DOHH2 (cell line): ENCODE results near the gene DPEP3.

ENCODE experiments used
- H3F3A ChIP-seq: fragments of 200-600 bp; sonication (generic), shearing (Covaris generic); 2 replicates; pipeline ENCODE4 v1.6.0; 2016; ENCODE audit warnings: antibody characterized with exemption, mild to moderate bottlenecking; ENCODE audit not compliant: control insufficient read depth, insufficient read depth
- H3K27ac ChIP-seq: fragments of 200-600 bp; sonication (generic); 2 replicates; pipeline ENCODE4 v1.5.1; 2014; ENCODE audit warnings: low read depth, mild to moderate bottlenecking, low read length, moderate library complexity
- H3K27me3 ChIP-seq: fragments of 200-600 bp; sonication (generic); 2 replicates; pipeline ENCODE4 v1.6.1; 2014; ENCODE audit warnings: mild to moderate bottlenecking, low read length, mixed read lengths; ENCODE audit not compliant: control insufficient read depth
- H3K36me3 ChIP-seq: fragments of 200-600 bp; sonication (generic); 2 replicates; pipeline ENCODE4 v1.6.1; 2014; ENCODE audit warnings: mild to moderate bottlenecking, low read length, moderate library complexity, mixed read lengths; ENCODE audit not compliant: control insufficient read depth
- H3K4me1 ChIP-seq: fragments of 200-600 bp; sonication (generic); 2 replicates; pipeline ENCODE4 v1.6.1; 2014; ENCODE audit warnings: mild to moderate bottlenecking, low read length, mixed read lengths; ENCODE audit not compliant: control insufficient read depth
- H3K4me2 ChIP-seq: fragments of 200-600 bp; sonication (generic); 2 replicates; pipeline ENCODE4 v1.6.0; 2014; ENCODE audit warnings: mild to moderate bottlenecking, low read length, moderate library complexity
- H3K4me3 ChIP-seq: fragments of 200-600 bp; sonication (generic); 2 replicates; pipeline ENCODE4 v1.5.1; 2014; ENCODE audit warnings: mild to moderate bottlenecking, low read length, mixed read lengths
- H3K79me2 ChIP-seq: fragments of 200-600 bp; sonication (generic); 2 replicates; pipeline ENCODE4 v1.6.1; 2014; ENCODE audit warnings: mild to moderate bottlenecking, low read length, mixed read lengths; ENCODE audit not compliant: control insufficient read depth
- H3K9me2 ChIP-seq: fragments of 200-600 bp; sonication (generic); replicated peaks from 2 replicates; pipeline ENCODE4 v1.6.1; 2014; ENCODE audit warnings: mild to moderate bottlenecking, low read length, mixed read lengths; ENCODE audit not compliant: control insufficient read depth
- H3K9me3 ChIP-seq: fragments of 200-600 bp; sonication (generic); 2 replicates; pipeline ENCODE4 v1.6.1; 2014; ENCODE audit warnings: antibody characterized with exemption, low read length, mixed read lengths; ENCODE audit not compliant: control insufficient read depth, insufficient read depth
- H4K20me1 ChIP-seq: fragments of 200-600 bp; sonication (generic); 2 replicates; pipeline ENCODE4 v1.6.0; 2014; ENCODE audit warnings: low read depth, mild to moderate bottlenecking, antibody characterized with exemption, low read length, moderate library complexity; ENCODE audit not compliant: control insufficient read depth, insufficient read depth
- CTCF ChIP-seq: fragments of 200-600 bp; sonication (generic); IDR thresholded peaks from one replicate; pipeline ENCODE4 v1.5.1; 2014; ENCODE audit warnings: antibody characterized with exemption, mild to moderate bottlenecking, low read depth, low read length; ENCODE audit not compliant: poor library complexity, severe bottlenecking
- EZH2phosphoT487 ChIP-seq: fragments of 200-600 bp; sonication (generic); IDR thresholded peaks from 2 replicates; pipeline ENCODE4 v1.6.1; 2017; ENCODE audit warnings: borderline replicate concordance, mild to moderate bottlenecking, antibody characterized with exemption, low read length, moderate library complexity, mixed read lengths

DPEP3 gene

GRCh38 chr16:67932462-67932840, 47.8 kb downstream of the DPEP3 start:
- H4K20me1 ChIP-seq, result 0 out of 2 replicates have a peak, but pooled peaks cover 4% of the 10 kb centered on the region
- no peaks in the 10 kb centered on the region for H3K27me3 ChIP-seq
- H3K27ac ChIP-seq, result no peak overlapping the region
- no peak overlapping the region for H3K4me3 ChIP-seq
- peaks cover 54% of the 10 kb centered on the region for H3K36me3 ChIP-seq
- no peak overlapping the region for H3K4me2 ChIP-seq
- no peaks in the 10 kb centered on the region for H3K9me2 ChIP-seq
- no peaks in the 10 kb centered on the region for H3K9me3 ChIP-seq
- H3K4me1 ChIP-seq, result peaks cover 22% of the 10 kb centered on the region
- peaks cover 27% of the 10 kb centered on the region for H3K79me2 ChIP-seq
- H3F3A ChIP-seq, result peaks cover 4% of the 10 kb centered on the region; the same call in 1 of the 2 replicates
- no peak for TF ChIP-seq CTCF
- no peak for TF ChIP-seq EZH2phosphoT487

GRCh38 chr16:67931712-67932461, 48.4 kb downstream of the DPEP3 start, which contains the start of gene CTRL:
TSS of gene CTRL (minus strand) at chr16:67931862. CDS start at chr16:67931852, 10 bp downstream.
- Histone ChIP-seq H3K36me3 (peaks cover 52% of the 10 kb centered on the region), H4K20me1 (0 out of 2 replicates have a peak, but pooled peaks cover 4% of the 10 kb centered on the region)
- TF ChIP-seq EZH2phosphoT487, result no peak
- TF ChIP-seq CTCF, result no peak

GRCh38 chr16:67930678-67931211, 49.6 kb downstream of the DPEP3 start:
- Histone ChIP-seq H3K4me2 (no peak overlapping the region), H3K9me3 (no peaks in the 10 kb centered on the region), H4K20me1 (0 out of 2 replicates have a peak, but pooled peaks cover 4% of the 10 kb centered on the region), H3K9me2 (no peaks in the 10 kb centered on the region), H3K4me1 (peaks cover 21% of the 10 kb centered on the region), H3F3A (no peaks in the 10 kb centered on the region), H3K4me3 (no peak overlapping the region), H3K27ac (no peak overlapping the region), H3K27me3 (no peaks in the 10 kb centered on the region), H3K79me2 (peaks cover 12% of the 10 kb centered on the region), H3K36me3 (peaks cover 44% of the 10 kb centered on the region)
- TF ChIP-seq EZH2phosphoT487, result no peak
- TF ChIP-seq CTCF, result no peak

More at GRCh38 chr16:67931712-67932461, 48.4 kb downstream of the DPEP3 start, which contains the start of gene CTRL:
- no peaks in the 10 kb centered on the region for H3K9me3 ChIP-seq
- no peaks in the 10 kb centered on the region for H3K27me3 ChIP-seq
- H3K9me2 ChIP-seq, result no peaks in the 10 kb centered on the region
- no peak within 1 kb of the TSS for H3K4me2 ChIP-seq
- peaks cover 2% of the 10 kb centered on the region; the same call in 1 of the 2 replicates for H3F3A ChIP-seq
- H3K79me2 ChIP-seq, result peaks cover 22% of the 10 kb centered on the region
- H3K4me1 ChIP-seq, result peaks cover 16% of the 10 kb centered on the region
- H3K27ac ChIP-seq, result no peak within 1 kb of the TSS
- H3K4me3 ChIP-seq, result no peak within 1 kb of the TSS
